Measurements from ENCODE around the gene AQP6. TPM values are rescaled to one million over a fixed set of nuclear protein-coding genes. Genes with fewer than 3 reads are reported as not detected.
A peak's percentile ranks its signal among the peaks of the same experiment; 100 is the strongest.

AQP6 gene, protein sequence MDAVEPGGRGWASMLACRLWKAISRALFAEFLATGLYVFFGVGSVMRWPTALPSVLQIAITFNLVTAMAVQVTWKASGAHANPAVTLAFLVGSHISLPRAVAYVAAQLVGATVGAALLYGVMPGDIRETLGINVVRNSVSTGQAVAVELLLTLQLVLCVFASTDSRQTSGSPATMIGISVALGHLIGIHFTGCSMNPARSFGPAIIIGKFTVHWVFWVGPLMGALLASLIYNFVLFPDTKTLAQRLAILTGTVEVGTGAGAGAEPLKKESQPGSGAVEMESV
- polyA plus RNA-seq (ENCODE audit: insufficient read length in 4 of 4): 10 to 100 TPM; 13.5 to 23.7 (median 20.8) TPM

GRCh38 chr12:49972641-49973360, at the start of gene AQP6:
AQP6 (plus strand) TSS chr12:49972947; CDS start chr12:49973174, 227 bp downstream.
- no peak for DNase-seq (ENCODE audit: low read depth in 4 of 4, low spot score in 2 of 4)

DNA sequence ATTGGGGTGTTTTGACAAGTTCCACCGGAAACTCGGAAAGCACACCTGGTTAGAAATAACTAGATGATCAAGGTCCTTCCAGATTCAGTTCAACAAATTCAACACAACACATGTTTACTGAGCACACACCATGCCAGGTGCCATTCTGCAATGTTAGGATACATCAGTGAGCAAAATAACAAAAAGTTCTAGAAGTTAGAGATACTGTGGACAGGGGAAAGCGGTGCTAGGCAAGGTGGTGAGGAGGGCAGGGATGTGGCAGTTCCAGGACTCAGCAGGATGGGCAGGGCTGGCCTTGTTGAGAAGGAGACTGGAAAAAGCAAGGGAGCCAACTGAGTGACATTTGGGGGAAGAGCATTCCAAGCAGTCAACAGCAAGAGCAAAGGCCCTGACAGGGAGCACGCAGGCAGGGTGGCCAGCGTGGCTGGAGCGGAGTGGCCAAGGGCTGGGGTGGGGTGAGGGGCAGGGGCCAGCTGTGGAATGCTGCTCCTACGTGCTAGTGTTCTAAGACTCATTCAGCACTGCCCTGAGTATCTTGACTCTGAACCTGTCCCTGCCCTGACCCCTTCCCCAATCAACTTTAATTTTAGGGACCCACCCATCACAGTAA, 49.6 kb upstream of the AQP6 start:
- no peak for DNase-seq (ENCODE audit: low read depth in 4 of 4, low spot score in 2 of 4)

GRCh38 chr12:49923880-49924556, 48.7 kb upstream of the AQP6 start:
- no peak for DNase-seq (ENCODE audit: low read depth in 4 of 4, low spot score in 2 of 4)

DNA sequence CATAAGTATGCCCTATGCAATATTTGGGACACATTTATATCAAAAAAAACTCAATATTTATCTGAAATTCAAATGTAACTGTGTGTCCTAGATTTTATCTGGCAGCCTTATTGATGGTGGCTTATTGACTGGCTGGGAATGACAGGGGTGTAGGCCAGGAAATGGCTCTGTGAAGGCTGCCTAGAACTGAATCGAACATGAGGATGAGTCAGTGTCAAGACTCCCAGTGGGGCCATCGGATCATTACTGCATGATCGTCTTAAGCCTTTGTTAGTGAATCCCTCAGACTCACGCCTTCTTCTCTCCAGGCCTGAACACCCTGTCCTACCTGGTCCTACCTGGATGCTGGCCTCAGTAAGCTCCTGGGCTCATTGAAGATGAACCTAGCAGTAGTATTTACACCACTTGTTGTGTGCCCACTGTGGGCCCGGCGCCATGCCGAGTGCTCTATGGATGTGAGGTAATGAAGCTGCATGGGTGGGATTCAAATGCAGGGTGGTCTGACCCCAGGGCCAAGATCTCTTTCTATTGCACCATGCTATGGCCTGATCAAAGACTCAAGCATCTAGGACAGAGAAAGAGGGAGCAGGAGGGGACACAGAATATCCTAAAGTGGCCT, 48.0 kb upstream of the AQP6 start:
- DNase-seq (ENCODE audit: low read depth in 4 of 4, low spot score in 2 of 4): no peak

- no peak for DNase-seq (ENCODE audit: low read depth in 4 of 4, low spot score in 2 of 4)
Observed at GRCh38 chr12:49925433-49926204, 47.1 kb upstream of the AQP6 start.

DNA sequence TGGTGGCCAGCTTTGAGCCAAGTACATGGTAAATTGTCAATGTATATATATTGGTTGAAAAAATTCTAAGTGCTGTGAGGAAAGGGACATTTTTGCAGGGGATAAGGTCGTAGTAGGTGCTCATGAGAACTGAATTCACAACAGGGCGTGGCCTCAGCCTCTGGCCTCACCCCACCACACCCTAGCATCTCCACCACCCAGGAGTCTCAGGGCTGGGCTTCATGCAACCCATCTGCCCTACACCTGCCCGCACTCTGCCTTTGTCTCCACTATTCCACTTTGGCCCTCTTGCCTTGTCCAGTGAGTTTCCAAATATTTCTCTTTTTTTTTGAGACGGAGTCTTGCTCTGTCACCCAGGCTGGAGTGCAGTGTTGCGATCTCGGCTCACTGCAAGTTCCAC, 44.3 kb upstream of the AQP6 start:
- DNase-seq (ENCODE audit: low read depth in 4 of 4, low spot score in 2 of 4): no peak

DNA sequence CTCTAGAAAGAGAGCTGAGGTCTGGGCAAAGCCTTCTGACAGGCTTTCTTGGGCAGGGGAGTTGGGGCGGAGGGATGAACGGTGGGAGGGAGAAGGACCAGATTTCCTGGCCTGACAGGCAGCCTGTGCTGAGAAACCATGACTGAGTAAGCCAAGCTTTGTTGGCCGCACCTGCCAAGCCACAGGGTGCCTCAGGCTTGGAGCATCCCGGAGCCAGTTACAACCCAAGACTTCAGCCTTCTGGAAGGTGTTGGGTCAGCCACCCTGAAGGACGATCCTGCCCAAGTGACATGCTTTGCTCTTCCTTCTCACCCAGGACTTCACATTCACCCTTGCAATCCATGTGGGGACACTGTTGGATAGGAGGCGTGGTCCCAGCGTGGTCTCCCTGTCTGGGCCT, 43.2 kb upstream of the AQP6 start:
- no peak for DNase-seq (ENCODE audit: low read depth in 4 of 4, low spot score in 2 of 4)

GRCh38 chr12:49930515-49931288, 42.0 kb upstream of the AQP6 start:
- DNase-seq (ENCODE audit: low read depth in 4 of 4, low spot score in 2 of 4): no peak

GRCh38 chr12:49932023-49932422, 40.7 kb upstream of the AQP6 start:
- no peak for DNase-seq (ENCODE audit: low read depth in 4 of 4, low spot score in 2 of 4)

- peak in 1 of 4 donors; percentile 65 for DNase-seq (ENCODE audit: low read depth in 4 of 4, low spot score in 2 of 4)
Observed at GRCh38 chr12:49932533-49933130, 40.1 kb upstream of the AQP6 start.

- no peak for DNase-seq (ENCODE audit: low read depth in 4 of 4, low spot score in 2 of 4)
Observed at GRCh38 chr12:49933796-49934195, 39.0 kb upstream of the AQP6 start.

GRCh38 chr12:49934505-49934904, 38.2 kb upstream of the AQP6 start:
- no peak for DNase-seq (ENCODE audit: low read depth in 4 of 4, low spot score in 2 of 4)

GRCh38 chr12:49936925-49937324, 35.8 kb upstream of the AQP6 start:
- no peak for DNase-seq (ENCODE audit: low read depth in 4 of 4, low spot score in 2 of 4)

DNA sequence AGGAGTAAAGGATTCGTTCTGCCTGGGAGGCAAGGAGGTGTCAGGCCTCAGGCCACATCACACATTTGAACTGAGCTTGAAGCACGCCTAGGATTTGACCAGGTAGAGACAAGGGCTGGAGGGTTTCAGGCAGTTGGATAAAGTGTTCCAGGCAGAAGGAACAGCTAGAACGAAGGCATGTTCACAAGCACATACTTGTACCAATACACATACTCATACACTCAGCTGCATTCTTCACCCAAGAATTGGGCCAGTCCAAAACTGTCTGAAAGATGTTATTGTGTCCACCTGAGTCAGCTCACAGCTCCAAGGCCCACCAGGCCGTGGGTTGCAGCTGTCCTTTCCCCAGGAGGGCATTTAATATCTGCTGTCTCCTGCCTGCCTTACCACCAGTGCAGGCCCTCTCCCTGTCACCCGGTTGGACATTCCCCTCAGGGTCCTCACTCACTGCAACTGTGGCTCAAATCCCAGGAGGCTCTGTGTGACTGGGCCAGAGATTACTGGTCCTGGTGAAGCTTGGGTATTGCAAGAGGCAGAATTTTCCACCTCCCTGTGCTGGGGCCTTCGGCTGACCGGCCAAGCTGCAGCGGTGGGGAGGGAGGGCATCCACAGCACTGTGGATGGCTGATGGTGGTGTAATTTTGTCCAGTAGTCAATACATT, 35.0 kb upstream of the AQP6 start:
- DNase-seq (ENCODE audit: low read depth in 4 of 4, low spot score in 2 of 4): no peak

- DNase-seq (ENCODE audit: low read depth in 4 of 4, low spot score in 2 of 4): no peak
Observed at GRCh38 chr12:49939307-49939706, 33.4 kb upstream of the AQP6 start.

DNA sequence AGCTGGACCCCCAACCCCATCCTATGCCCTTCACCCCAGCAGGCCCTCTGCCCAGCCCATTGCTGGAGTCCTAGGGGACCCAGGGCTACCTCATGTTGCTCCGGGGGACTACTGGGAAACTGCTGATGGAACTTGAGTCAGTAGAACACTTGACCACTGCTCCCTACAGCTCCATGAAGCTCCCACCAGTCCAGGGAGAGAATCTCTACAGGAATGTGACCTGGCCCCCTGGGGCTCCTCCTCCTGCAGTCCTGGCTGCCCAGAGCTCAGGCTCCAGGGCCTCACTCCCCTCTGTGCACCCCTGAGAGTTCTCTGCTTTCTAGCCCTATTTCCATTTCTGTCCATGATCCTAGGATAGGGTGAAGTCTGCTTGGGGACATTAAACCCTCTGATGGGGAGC, 33.0 kb upstream of the AQP6 start:
- DNase-seq (ENCODE audit: low read depth in 4 of 4, low spot score in 2 of 4): no peak

- no peak for DNase-seq (ENCODE audit: low read depth in 4 of 4, low spot score in 2 of 4)
Observed at GRCh38 chr12:49941556-49942511, 30.9 kb upstream of the AQP6 start.

Data from left renal cortex interstitium (tissue), 4 donors.